Body of pancreas (tissue), 4 donors: Measurements from ENCODE around the gene MAZ.

ENCODE experiments used
- CTCF ChIP-seq, 7 experiments: fragments of 450-650 bp in 4 of 7; fragments of 200-600 bp in 3 of 7; sonication (generic) in 3 of 7; IDR thresholded peaks; one replicate each; pipeline ENCODE4 v1.5.1; 2016 to 2019; ENCODE audit warnings: antibody characterized with exemption in 7 of 7
- POLR2A ChIP-seq, 3 donors: fragments of 450-650 bp; IDR thresholded peaks; one replicate each; pipeline ENCODE4 v1.6.1; 2016; ENCODE audit warnings: antibody characterized with exemption in 3 of 3, mild to moderate bottlenecking in 2 of 3

GRCh38 chr16:29845656-29846055, 39.3 kb downstream of the MAZ start:
- no peak for TF ChIP-seq POLR2A (IDR thresholded peaks at IDR 0.05)
- TF ChIP-seq CTCF (IDR thresholded peaks at IDR 0.05): no peak
